ENCODE results near the gene TFDP1.

TFDP1 gene

DNA sequence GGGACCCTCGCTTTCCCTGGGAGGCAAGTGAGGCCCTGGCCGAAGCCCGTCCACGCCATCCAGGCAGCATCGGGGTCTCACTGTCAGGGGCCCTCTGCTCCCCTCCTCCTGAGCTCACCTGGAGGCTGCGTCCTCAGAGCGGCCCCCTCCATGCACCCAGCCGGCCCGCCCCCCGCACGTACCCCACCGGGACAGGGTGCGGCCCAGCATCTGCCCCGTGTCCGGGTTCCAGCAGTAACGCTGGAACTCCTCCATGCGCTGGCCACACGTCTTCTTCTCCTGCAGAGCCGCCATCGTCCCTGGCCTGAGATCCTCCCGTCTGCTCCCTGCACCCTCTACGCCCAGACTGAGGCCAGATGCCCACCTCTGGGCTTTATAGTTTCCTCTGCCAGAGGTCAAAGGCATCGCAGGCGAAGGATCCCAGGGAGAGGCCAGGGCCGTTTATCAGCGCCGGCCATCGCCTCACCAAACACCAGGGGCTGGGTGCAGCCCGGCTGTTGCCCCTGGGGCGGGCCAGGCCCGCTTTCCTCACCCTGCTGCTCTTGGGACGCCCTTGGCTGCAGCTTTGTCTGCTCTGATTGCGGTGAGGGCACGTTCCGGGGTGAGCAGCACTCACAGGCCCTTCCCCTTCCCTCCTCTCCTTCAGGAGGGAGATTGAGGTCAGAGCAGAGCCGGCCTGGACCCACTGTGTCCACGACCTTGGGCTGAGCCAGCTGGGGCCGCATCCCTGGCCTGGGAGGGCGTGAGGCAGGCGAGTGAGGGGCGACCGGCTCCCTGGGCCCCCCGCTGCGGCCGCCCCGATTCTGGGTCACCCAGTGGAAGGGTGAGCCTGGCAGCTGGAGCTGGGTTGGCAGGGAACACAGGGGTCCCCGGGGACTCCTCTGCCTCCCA is 73.5 kb downstream of the TFDP1 start, which contains the start of gene ATP4B:
Gene ATP4B, minus strand, starts transcription at position 348 of the 891 bp plus-strand sequence. Its CDS starts 54 bp downstream, at position 294.
- no peak within 1 kb of the TSS for H3K4me3 ChIP-seq (ENCODE audit: low read depth, low read length)

DNA sequence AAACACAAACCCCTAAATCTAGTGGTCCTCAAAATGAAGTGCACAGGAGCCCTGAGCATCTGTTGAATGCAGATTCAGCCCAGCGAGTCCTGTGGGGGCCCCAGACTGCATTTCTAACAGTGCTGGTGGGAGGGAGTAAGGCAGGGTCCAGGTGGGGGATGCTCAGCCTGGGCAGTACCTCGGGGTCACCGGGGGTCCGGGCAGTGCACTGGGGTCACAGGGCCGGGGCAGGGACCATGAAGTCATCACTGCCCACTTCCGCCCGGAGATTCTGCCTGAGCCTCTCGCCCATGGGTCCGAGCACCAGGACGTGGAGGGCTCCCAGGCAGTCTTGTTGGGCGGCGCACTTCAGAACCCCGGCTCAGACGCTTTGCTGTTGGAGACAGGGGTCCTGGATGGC is 74.3 kb downstream of the TFDP1 start:
- no peak overlapping the region for H3K4me3 ChIP-seq (ENCODE audit: low read depth, low read length)

DNA sequence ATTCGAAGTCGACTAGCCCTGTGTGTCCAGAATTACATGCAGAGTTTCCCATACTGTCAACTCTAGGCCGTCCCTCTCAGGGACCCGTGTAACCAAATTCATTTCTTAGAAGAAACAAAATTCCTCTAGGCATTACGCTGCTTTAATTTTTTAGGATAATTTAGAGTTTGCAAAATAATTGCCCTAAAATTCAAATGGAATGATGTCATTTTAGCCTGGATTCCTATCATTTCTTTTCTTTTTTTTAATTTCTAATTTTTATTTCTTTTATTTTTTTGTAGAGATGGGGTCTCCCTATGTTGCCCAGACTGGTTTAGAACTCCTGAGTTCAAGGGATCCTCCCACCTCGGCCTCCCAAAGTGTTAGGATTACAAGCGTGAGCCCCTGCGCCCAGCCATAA is 74.8 kb downstream of the TFDP1 start:
- no peak overlapping the region for H3K4me3 ChIP-seq (ENCODE audit: low read depth, low read length)

DNA sequence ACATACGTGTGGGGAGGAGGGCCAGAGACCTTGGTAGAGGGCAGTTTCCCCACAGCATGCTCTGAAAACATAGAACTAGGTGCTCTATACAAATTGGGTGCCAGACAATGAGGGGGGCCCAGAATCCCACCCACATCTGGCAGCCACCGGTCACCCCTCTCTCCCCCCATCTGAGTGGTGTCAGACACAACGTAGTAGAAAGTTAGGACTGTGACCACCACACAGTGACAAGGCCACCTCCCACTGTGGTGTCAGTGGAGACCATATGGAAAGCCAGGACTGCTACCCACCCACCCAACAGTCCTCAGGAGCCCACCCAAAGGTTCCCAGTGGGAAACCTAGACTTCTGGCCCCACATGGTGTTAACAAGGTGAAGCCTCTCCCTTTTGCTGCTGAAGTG is 75.5 kb downstream of the TFDP1 start:
- H3K4me3 ChIP-seq (ENCODE audit: low read depth, low read length): no peak overlapping the region

DNA sequence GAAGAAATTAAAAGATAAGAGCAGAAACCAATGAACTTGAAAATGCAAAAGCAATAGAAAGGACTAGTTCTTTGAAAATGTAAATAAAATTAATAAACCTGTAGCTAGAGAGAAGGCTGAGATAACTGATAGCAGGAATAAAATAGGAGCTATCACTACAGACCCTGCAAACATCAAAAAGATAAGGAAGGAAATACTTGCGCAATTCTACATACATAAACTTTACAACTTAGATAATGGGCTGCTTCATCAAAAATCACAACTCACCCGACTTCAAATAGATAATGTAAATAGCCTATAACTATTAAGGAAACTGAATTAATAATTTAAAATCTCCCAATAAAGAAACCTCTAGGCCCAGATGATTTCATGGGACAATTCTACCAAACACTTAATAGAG is 77.0 kb downstream of the TFDP1 start:
- H3K4me3 ChIP-seq (ENCODE audit: low read depth, low read length): no peak overlapping the region

DNA sequence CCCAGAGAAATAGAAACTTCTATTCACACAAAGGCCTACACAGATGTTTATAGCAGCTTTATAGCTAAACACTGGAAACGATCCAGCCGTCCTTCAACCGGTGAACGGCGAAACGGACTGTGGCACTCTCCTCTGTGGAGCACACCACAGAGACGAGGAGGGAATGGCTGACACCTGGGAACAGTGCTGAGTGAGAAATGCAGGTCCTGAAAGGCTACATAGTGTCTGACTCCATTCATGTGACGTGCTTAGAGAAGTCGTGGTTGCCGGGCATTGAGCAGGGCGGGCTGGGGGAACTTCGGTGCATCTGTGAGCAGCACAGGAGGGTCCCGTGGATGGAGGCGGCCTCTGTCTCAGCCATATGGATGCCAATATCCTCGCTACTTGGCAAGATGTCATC is 79.4 kb downstream of the TFDP1 start:
- H3K4me3 ChIP-seq (ENCODE audit: low read depth, low read length): no peak overlapping the region

DNA sequence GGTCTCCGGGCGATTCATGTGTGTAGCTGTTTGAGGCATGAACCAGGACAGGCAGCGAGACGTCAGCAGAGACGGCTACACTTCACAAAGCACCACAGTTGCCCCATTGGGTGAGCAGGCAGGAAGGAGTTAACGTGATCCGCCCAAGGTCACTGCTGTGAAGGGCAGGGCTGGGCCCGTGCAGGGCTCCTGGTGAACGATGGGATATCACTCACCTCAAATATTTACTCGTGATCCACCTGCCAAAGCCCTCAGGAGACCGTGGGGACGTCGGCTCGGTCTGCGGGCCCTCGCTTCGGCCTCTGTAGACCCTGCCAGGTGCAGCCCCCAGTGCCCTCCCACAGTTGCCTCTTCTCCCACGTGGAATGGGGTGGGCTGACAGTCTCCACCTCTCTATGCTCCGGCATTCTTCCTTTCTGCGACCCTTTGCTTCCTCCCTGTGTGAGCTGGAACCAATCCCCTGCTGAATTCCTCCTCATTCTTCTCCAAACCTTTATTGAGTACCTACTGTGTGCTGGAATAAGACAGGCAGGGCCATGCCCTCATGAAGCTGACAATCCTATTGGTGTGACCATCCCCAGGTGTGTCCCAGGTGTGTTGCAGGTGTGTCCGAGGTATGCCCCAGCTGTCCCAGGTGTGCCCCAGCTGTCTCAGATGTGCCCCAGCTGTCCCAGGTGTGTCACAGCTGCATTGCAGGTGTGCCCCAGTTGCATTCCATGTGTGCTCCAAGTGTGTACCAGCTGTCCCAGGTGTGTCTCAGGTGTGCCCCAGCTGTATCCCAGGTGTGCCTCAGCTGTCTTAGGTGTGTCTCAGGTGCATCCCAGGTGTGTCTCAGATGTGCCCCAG is 80.4 kb downstream of the TFDP1 start:
- H3K4me3 ChIP-seq (ENCODE audit: low read depth, low read length): no peak overlapping the region

DNA sequence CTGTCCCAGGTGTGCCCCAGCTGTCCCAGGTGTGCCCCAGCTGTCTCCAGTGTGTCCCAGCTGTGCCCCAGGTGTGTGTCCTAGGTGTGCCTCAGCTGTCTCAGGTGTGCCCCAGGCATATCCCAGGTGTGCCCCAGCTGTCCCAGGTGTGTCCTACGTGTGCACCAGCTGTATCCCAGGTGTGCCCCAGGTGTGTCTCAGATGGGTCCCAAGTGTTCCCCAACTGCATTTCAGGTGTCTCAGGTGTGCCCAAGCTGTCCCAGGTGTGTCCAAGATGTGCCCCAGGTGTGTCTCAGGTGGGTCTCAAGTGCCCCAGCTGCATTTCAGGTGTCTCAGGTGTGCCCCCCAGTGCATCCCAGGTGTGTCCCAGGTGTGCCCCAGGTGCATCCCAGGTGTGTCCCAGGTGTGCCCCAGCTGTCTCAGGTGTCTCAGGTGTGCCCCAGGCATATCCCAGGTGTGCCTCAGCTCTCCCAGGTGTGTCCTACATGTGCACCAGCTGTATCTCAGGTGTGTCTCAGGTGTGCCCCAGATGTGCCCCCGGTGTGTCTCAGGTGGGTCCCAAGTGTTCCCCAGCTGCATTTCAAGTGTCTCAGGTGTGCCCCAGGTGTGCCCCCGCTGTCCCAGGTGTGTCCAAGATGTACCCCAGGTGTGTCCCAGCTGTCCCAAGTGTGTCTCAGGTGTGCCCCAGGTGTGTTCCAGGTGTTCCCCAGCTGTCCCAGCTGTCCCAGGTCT is 81.2 kb downstream of the TFDP1 start:
- no peak overlapping the region for H3K4me3 ChIP-seq (ENCODE audit: low read depth, low read length)

DNA sequence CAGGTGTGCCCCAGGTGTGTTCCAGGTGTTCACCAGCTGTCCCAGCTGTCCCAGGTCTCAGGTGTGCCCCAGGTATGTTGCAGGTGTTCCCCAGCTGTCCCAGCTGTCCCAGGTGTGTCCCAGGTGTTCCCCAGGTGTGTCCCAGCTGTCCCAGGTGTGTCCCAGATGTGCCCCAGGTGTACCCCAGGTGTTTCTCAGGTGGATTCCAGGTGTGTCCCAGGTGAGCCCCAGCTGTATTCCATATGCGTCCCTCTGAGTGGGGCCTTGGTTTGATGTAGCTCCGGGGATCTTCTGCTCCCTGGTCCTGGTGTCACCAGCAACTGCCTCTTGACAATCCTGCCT is 81.7 kb downstream of the TFDP1 start:
- H3K4me3 ChIP-seq (ENCODE audit: low read depth, low read length): no peak overlapping the region

DNA sequence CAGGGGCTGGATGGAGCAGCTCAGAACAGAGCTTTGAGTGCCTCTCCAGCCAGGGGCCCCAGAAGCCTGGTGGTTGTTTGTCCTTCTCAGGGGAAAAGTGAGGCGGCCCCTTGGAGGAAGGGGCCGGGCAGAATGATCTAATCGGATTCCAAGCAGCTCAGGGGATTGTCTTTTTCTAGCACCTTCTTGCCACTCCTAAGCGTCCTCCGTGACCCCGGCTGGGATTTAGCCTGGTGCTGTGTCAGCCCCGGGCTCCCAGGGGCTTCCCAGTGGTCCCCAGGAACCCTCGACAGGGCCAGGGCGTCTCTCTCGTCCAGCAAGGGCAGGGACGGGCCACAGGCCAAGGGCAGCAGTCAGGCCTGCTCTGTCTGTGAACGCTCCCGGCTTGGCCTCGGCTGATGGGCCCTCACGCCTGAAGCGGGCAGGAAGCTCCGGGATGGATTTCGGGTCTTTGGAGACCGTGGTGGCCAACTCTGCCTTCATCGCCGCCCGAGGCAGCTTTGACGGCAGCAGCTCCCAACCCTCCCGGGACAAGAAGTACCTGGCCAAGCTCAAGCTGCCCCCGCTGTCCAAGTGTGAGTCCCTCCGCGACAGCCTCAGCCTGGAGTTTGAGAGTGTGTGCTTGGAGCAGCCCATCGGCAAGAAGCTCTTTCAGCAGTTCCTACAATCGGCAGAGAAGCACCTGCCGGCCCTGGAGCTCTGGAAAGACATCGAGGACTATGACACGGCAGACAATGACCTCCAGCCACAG is 82.6 kb downstream of the TFDP1 start, which contains the start of gene GRK1:
Gene GRK1, plus strand, starts transcription at position 269 of the 751 bp plus-strand sequence. Its CDS starts 168 bp downstream, at position 437.
- no peak within 1 kb of the TSS for H3K4me3 ChIP-seq (ENCODE audit: low read depth, low read length)

DNA sequence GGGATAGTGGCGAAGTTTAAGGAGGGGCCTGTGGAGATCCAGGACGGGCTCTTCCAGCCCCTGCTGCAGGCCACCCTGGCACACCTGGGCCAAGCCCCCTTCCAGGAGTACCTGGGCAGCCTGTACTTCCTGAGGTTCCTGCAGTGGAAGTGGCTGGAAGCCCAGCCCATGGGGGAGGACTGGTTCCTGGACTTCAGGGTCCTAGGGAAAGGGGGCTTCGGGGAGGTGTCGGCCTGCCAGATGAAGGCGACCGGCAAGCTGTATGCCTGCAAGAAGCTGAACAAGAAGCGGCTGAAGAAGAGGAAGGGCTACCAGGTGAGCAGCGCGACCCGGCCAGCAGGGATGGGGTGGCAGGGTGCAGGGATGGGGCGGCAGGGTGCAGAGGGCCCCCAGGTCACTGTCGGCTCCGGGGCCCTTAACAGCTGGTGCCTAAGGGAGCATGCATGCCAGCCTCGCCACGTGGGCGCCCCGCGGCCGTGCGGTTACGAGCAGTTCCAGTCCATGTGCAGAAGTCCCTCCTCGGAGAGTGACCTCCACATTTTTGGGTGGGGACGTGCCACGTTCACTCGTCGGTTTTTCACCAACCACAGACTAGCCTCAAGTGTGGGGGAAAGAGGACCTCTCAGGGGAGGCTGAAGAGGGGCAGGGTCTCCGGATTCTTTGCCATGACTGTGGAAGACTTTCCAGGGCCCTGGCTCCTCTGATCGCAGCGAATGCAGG is 83.4 kb downstream of the TFDP1 start:
- no peak overlapping the region for H3K4me3 ChIP-seq (ENCODE audit: low read depth, low read length)

DNA sequence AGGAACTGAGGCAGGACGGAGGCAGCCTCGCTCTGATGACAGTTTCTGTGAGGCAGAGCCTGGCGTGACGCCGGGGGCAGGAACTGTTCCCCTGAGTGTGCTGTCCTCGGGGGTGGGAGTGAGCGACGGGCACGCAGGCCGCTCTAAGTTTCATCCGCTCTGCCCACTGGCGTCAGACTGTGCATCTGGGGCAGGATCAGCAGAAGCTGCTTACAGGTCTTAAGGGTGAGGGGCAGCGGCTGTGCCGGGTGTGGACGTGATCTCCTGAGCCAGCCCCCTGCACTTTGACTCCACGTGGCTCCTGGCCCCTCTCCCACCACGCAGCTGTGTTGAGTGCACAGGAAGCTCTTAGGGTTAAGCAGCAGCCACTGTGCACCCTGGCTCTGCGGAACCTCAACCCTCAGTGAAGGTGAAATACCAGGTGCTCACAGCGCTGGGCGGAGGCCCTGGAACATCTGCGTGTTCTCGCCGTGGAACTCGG is 84.0 kb downstream of the TFDP1 start:
- no peak overlapping the region for H3K4me3 ChIP-seq (ENCODE audit: low read depth, low read length)

DNA sequence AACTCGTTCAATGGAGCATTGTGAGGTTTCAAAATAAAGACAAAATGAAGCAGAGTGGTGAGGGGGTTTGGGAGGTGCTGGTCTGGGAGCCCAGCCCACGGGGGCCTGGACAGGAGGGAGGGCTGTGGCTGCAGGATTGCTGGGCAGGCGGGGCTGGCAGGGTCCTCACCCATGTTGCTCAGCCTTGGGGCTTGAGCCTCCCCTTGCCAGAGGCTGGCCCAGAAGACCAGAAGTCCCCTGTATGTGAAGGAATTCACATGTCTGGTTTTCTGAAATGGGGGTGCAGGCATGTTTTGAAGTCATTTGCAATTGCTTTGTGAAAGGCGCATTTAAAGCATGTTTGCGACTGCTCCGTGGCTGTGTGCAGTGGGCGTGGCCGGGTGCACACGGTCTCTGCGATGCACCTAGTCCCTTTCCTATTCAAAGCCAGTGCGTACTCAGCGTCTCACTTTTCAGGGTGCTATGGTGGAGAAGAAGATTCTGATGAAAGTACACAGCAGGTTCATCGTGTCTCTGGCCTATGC is 84.7 kb downstream of the TFDP1 start:
- H3K4me3 ChIP-seq (ENCODE audit: low read depth, low read length): no peak overlapping the region

DNA sequence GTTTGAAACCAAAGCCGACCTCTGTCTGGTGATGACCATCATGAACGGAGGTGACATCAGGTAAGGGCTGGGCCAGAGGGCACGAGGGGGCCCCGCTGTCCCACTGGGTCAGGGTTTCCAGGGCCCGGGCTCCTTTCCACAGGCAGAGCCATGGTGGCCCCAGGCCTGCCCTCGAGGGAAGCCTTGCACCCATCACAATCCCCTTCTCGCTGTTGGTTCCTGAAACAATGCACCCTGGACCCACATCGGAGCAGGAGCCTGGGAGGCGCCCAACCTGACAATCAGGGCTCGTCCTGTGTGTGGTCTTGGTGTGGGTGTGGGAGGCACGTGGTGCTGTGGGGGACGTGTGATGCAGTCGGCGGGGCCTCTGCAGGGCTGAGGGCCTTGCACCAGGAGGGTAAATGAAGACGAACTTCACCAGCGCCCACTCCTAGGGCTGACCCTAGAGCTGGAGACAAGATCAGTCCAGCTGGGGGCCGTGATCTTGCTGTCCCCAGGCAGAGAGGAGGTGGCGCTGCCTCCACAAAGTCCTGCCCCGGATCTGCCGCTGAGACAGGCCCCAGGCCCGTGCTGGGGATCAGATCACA is 85.3 kb downstream of the TFDP1 start:
- no peak overlapping the region for H3K4me3 ChIP-seq (ENCODE audit: low read depth, low read length)

DNA sequence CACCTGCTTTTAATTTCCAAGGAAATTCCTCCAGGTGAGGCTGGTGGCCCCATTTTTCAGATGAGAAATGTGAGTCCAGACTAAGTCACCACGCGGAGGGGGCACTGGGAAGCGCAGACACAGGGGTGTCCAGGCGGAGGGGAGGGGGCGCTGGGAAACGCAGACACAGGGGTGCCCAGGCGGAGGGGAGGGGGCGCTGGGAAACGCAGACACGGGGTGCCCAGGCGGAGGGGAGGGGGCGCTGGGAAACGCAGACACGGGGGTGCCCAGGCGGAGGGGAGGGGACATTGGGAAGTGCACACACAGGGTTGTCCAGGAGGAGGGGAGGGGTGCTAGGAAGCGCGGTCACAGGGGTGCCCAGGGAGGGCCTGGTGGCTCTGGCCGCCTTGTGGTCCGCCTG is 86.0 kb downstream of the TFDP1 start:
- no peak overlapping the region for H3K4me3 ChIP-seq (ENCODE audit: low read depth, low read length)

DNA sequence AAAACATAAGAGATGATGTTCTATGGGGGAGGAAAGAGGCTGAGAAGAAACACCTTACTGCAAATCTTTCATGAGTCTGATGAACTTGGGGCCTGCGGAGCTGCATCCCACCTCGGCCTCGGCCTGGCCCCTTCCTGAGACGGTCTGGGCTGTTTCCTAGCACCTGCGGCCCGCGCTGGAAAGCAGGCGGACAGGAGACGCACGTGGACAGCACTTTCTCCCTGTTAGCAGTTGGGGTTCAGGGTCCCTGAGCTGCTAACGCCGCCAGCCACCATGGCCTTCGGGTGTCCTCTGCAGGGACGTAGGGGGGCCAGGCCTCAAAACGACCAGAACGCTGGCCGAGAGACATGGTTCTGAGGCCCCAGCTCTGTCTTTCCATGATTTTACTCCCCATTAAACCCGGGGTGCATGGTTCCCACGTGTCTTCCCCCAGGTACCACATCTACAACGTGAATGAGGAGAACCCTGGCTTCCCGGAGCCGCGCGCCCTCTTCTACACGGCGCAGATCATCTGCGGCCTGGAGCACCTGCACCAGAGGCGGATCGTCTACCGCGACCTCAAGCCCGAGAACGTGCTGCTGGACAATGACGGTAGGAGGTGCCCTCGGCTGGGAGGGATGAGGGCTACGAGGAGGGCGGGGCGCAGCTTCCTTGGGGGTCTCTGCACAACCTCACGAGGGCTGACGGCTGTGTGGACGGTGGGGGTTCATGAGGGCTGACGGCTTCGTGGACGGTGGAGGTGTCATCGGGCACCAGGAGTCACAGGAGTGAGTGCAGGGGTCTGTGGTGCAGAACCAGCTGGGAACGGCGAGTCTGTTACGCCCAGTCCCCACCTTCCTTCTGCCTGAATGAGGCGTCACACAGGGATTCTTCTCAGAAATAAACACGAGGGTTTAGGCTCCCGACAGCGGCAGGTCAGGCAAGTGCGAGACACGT is 86.8 kb downstream of the TFDP1 start:
- H3K4me3 ChIP-seq (ENCODE audit: low read depth, low read length): no peak overlapping the region

DNA sequence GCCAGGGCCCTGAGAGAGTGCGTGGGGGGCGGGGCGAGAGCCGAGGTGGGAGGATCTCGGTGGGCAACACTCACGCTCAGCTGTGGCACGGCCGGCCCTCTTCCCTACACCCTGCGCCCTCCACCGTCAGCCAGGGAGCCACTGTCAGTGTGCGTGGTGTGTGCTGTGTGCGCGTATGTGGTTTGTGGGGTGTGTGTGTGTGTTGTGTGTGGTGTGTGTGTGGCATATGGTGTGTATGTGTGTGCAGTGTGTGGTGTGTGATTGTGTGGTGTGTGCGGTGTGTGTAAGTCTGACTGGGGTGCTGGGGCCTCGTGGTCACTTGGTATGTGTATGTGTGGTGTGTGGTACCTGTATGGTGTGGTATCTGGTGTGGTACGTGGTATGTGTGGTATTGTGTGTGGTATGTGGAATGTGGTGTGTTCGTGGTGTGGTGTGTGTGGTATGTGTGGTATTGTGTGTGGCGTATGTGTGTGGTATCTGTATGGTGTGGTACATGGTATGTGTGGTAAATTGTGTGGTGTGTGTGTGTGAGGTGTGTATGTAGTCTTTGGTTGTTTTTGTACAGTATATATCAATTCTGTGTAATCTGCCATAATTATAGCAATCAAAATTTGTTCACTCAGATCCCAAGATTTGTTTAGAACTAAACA is 87.6 kb downstream of the TFDP1 start:
- H3K4me3 ChIP-seq (ENCODE audit: low read depth, low read length): no peak overlapping the region

Measured in iPS-11a (cell line).